SU-DHL-6 (cell line): ENCODE data around the gene HLA-DPB1.

ENCODE experiments used
- EZH2phosphoT487 ChIP-seq: fragments of 200-600 bp; sonication (generic), shearing (Covaris generic); conservative IDR thresholded peaks from 2 replicates; pipeline ENCODE4 v1.6.1; 2018; ENCODE audit warnings: mild to moderate bottlenecking, antibody characterized with exemption, low read length, moderate library complexity, mixed read lengths
- TF ChIP-seq, protein P1 (sequence below): fragments of 200-600 bp; sonication (generic); IDR thresholded peaks from one replicate; pipeline ENCODE4 v1.5.1; 2017; ENCODE audit warnings: antibody characterized with exemption, mild to moderate bottlenecking, low read length, moderate library complexity; ENCODE audit not compliant: insufficient read depth, poor library complexity, severe bottlenecking

DNA sequence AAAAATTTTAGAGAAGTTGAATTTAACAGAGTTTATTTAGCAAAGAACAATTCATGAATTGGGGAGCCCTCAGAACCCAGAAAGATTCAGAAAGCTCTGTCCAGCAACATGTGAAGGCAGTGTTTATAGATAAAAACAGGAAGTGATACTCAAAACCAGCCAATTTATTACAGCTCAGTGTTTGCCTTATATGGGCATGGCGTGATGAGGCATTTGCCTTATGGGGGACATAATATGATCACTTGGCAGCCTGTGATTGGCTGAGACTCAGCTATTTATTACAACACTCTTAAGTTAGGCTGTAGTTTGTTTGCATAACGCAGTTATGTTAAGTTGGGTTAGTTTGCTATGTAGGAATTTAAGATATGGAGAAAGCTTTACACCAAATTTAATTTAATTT lies 13.8 kb upstream of the HLA-DPB1 start:
- TF ChIP-seq, protein P1, sequence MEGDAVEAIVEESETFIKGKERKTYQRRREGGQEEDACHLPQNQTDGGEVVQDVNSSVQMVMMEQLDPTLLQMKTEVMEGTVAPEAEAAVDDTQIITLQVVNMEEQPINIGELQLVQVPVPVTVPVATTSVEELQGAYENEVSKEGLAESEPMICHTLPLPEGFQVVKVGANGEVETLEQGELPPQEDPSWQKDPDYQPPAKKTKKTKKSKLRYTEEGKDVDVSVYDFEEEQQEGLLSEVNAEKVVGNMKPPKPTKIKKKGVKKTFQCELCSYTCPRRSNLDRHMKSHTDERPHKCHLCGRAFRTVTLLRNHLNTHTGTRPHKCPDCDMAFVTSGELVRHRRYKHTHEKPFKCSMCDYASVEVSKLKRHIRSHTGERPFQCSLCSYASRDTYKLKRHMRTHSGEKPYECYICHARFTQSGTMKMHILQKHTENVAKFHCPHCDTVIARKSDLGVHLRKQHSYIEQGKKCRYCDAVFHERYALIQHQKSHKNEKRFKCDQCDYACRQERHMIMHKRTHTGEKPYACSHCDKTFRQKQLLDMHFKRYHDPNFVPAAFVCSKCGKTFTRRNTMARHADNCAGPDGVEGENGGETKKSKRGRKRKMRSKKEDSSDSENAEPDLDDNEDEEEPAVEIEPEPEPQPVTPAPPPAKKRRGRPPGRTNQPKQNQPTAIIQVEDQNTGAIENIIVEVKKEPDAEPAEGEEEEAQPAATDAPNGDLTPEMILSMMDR: no peak
- no peak for TF ChIP-seq EZH2phosphoT487
